GOT3 (cell line): ENCODE results near the gene ERBIN.
"Not testable (repeated sequence)": the region's sequence is repeated elsewhere in the genome, so short reads cannot be mapped to it uniquely, and the experiment has no call there.

Source experiments
- DNase-seq: peaks from one replicate; lab custom pipeline; 2025; ENCODE audit warnings: mixed read lengths; lab: John Stamatoyannopoulos, UW

Gene ERBIN

GRCh38 chr5:65926276-65926783, at the start of gene ERBIN:
Gene ERBIN (plus strand): TSS chr5:65926575. CDS start chr5:65992719, 66,144 bp downstream.
- DNase-seq: peak; percentile 25

GRCh38 chr5:65876970-65877369, 49.4 kb upstream of the ERBIN start:
- DNase-seq: no peak

- not testable (repeated sequence) for DNase-seq
These were observed 46.6 kb upstream of the ERBIN start for GRCh38 chr5:65879668-65880256.

- DNase-seq: no peak
These were observed 45.8 kb upstream of the ERBIN start for GRCh38 chr5:65880496-65881072.

- no peak for DNase-seq
These were observed 44.1 kb upstream of the ERBIN start for GRCh38 chr5:65882278-65882677.

- no peak for DNase-seq
These were observed 42.9 kb upstream of the ERBIN start for GRCh38 chr5:65883461-65883860.

- DNase-seq: no peak
These were observed 40.0 kb upstream of the ERBIN start for GRCh38 chr5:65886387-65886786.

GRCh38 chr5:65892024-65892423, 34.4 kb upstream of the ERBIN start:
- not testable (repeated sequence) for DNase-seq

GRCh38 chr5:65892801-65893200, 33.6 kb upstream of the ERBIN start:
- no peak for DNase-seq

- DNase-seq: no peak
These were observed 32.5 kb upstream of the ERBIN start for GRCh38 chr5:65893749-65894430.

GRCh38 chr5:65895891-65896290, 30.5 kb upstream of the ERBIN start:
- no peak for DNase-seq

GRCh38 chr5:65900746-65901145, 25.6 kb upstream of the ERBIN start:
- DNase-seq: no peak

- DNase-seq: no peak
These were observed 24.3 kb upstream of the ERBIN start for GRCh38 chr5:65902104-65902503.

GRCh38 chr5:65903581-65903980, 22.8 kb upstream of the ERBIN start:
- DNase-seq: no peak

GRCh38 chr5:65906256-65906655, 20.1 kb upstream of the ERBIN start:
- no peak for DNase-seq

GRCh38 chr5:65907135-65907534, 19.2 kb upstream of the ERBIN start:
- no peak for DNase-seq

- no peak for DNase-seq
These were observed 15.7 kb upstream of the ERBIN start for GRCh38 chr5:65910711-65911110.

GRCh38 chr5:65912311-65912710, 14.1 kb upstream of the ERBIN start:
- DNase-seq: no peak

GRCh38 chr5:65913519-65913918, 12.9 kb upstream of the ERBIN start:
- DNase-seq: no peak

- DNase-seq: no peak
These were observed 11.7 kb upstream of the ERBIN start for GRCh38 chr5:65914641-65915196.

- DNase-seq: not testable (repeated sequence)
These were observed 10.7 kb upstream of the ERBIN start for GRCh38 chr5:65915661-65916060.

- no peak for DNase-seq
These were observed 10.3 kb upstream of the ERBIN start for GRCh38 chr5:65916066-65916465.

GRCh38 chr5:65916636-65917035, 9.7 kb upstream of the ERBIN start:
- DNase-seq: no peak
